ENCODE measurements around the gene C9orf43.
A peak's percentile ranks its signal among the peaks of the same experiment; 100 is the strongest.
"Not testable (repeated sequence)": the region's sequence is repeated elsewhere in the genome, so short reads cannot be mapped to it uniquely, and the experiment has no call there.

Gene C9orf43

GRCh38 chr9:113391917-113392316 is 18.6 kb upstream of the C9orf43 start:
- no peaks in the 10 kb centered on the region; the same call in 1 of the 2 replicates for H3K36me3 ChIP-seq (ENCODE audit: insufficient read depth, low read length)
- no peaks in the 10 kb centered on the region for H3K4me1 ChIP-seq (ENCODE audit: insufficient read depth, low read length)
- no peak overlapping the region for H3K9ac ChIP-seq (ENCODE audit: low read depth, low read length)
- no peaks in the 10 kb centered on the region for H3K9me3 ChIP-seq (ENCODE audit: control insufficient read depth, insufficient read depth, low read length)

- H3K9ac ChIP-seq (ENCODE audit: low read depth, low read length), result no peak overlapping the region
- H3K4me1 ChIP-seq (ENCODE audit: insufficient read depth, low read length), result no peaks in the 10 kb centered on the region
- no peaks in the 10 kb centered on the region; the same call in 1 of the 2 replicates for H3K36me3 ChIP-seq (ENCODE audit: insufficient read depth, low read length)
- H3K9me3 ChIP-seq (ENCODE audit: control insufficient read depth, insufficient read depth, low read length), result no peaks in the 10 kb centered on the region
These were observed 17.3 kb upstream of the C9orf43 start for GRCh38 chr9:113393281-113393680.

- H3K9me3 ChIP-seq (ENCODE audit: control insufficient read depth, insufficient read depth, low read length), result no peaks in the 10 kb centered on the region
- H3K36me3 ChIP-seq (ENCODE audit: insufficient read depth, low read length), result no peaks in the 10 kb centered on the region; the same call in 1 of the 2 replicates
- H3K9ac ChIP-seq (ENCODE audit: low read depth, low read length), result no peak overlapping the region
- H3K4me1 ChIP-seq (ENCODE audit: insufficient read depth, low read length), result no peaks in the 10 kb centered on the region
These were observed 15.3 kb upstream of the C9orf43 start for GRCh38 chr9:113395000-113395861.

- no peaks in the 10 kb centered on the region for H3K4me1 ChIP-seq (ENCODE audit: insufficient read depth, low read length)
- no peak overlapping the region for H3K9ac ChIP-seq (ENCODE audit: low read depth, low read length)
These were observed 13.3 kb upstream of the C9orf43 start for GRCh38 chr9:113397203-113397631.

GRCh38 chr9:113398796-113399195 is 11.8 kb upstream of the C9orf43 start:
- Histone ChIP-seq H3K36me3 (ENCODE audit: insufficient read depth, low read length) (no peaks in the 10 kb centered on the region), H3K9ac (ENCODE audit: low read depth, low read length) (no peak overlapping the region), H3K9me3 (ENCODE audit: control insufficient read depth, insufficient read depth, low read length) (no peaks in the 10 kb centered on the region; the same call in 1 of the 2 replicates), H3K4me1 (ENCODE audit: insufficient read depth, low read length) (no peaks in the 10 kb centered on the region)

More at GRCh38 chr9:113397203-113397631, 13.3 kb upstream of the C9orf43 start:
- H3K9me3 ChIP-seq (ENCODE audit: control insufficient read depth, insufficient read depth, low read length), result no peaks in the 10 kb centered on the region
- no peaks in the 10 kb centered on the region for H3K36me3 ChIP-seq (ENCODE audit: insufficient read depth, low read length)

- Histone ChIP-seq H3K9ac (ENCODE audit: low read depth, low read length) (no peak overlapping the region; the same call in 1 of the 2 replicates), H3K4me1 (ENCODE audit: insufficient read depth, low read length) (no peaks in the 10 kb centered on the region), H3K9me3 (ENCODE audit: control insufficient read depth, insufficient read depth, low read length) (no peaks in the 10 kb centered on the region; the same call in 1 of the 2 replicates), H3K36me3 (ENCODE audit: insufficient read depth, low read length) (no peaks in the 10 kb centered on the region)
These were observed 10.8 kb upstream of the C9orf43 start for GRCh38 chr9:113399646-113400200.

- Histone ChIP-seq H3K4me1 (ENCODE audit: insufficient read depth, low read length) (no peaks in the 10 kb centered on the region), H3K36me3 (ENCODE audit: insufficient read depth, low read length) (no peaks in the 10 kb centered on the region), H3K9me3 (ENCODE audit: control insufficient read depth, insufficient read depth, low read length) (no peaks in the 10 kb centered on the region; the same call in 1 of the 2 replicates)
These were observed 9.3 kb upstream of the C9orf43 start, which contains the start of gene ALAD for GRCh38 chr9:113401027-113401792. Gene ALAD, minus strand, starts transcription at chr9:113401284. Its CDS starts 7,725 bp downstream, at chr9:113393559.

GRCh38 chr9:113403646-113404045 is 6.9 kb upstream of the C9orf43 start:
- Histone ChIP-seq H3K4me1 (ENCODE audit: insufficient read depth, low read length) (no peaks in the 10 kb centered on the region), H3K36me3 (ENCODE audit: insufficient read depth, low read length) (peaks cover 8% of the 10 kb centered on the region; the same call in 1 of the 2 replicates), H3K9ac (ENCODE audit: low read depth, low read length) (no peak overlapping the region), H3K9me3 (ENCODE audit: control insufficient read depth, insufficient read depth, low read length) (no peaks in the 10 kb centered on the region; the same call in 1 of the 2 replicates)

More at GRCh38 chr9:113401027-113401792, 9.3 kb upstream of the C9orf43 start, which contains the start of gene ALAD:
- peak within 1 kb of the TSS; percentile 80 for H3K9ac ChIP-seq (ENCODE audit: low read depth, low read length)

GRCh38 chr9:113406353-113406752 is 4.2 kb upstream of the C9orf43 start:
- H3K9ac ChIP-seq (ENCODE audit: low read depth, low read length); H3K4me1 ChIP-seq (ENCODE audit: insufficient read depth, low read length); H3K9me3 ChIP-seq (ENCODE audit: control insufficient read depth, insufficient read depth, low read length); H3K36me3 ChIP-seq (ENCODE audit: insufficient read depth, low read length): not testable (repeated sequence)

- H3K9ac ChIP-seq (ENCODE audit: low read depth, low read length); H3K36me3 ChIP-seq (ENCODE audit: insufficient read depth, low read length); H3K4me1 ChIP-seq (ENCODE audit: insufficient read depth, low read length); H3K9me3 ChIP-seq (ENCODE audit: control insufficient read depth, insufficient read depth, low read length): not testable (repeated sequence)
These were observed 3.6 kb upstream of the C9orf43 start for GRCh38 chr9:113406873-113407511.

GRCh38 chr9:113409481-113409880 is 1.1 kb upstream of the C9orf43 start:
- Histone ChIP-seq H3K4me1 (ENCODE audit: insufficient read depth, low read length) (no peaks in the 10 kb centered on the region), H3K9ac (ENCODE audit: low read depth, low read length) (peak overlapping the region; percentile 96), H3K36me3 (ENCODE audit: insufficient read depth, low read length) (peaks cover 8% of the 10 kb centered on the region; the same call in 1 of the 2 replicates), H3K9me3 (ENCODE audit: control insufficient read depth, insufficient read depth, low read length) (no peaks in the 10 kb centered on the region)

GRCh38 chr9:113409883-113410206 is 702 bp upstream of the C9orf43 start:
- no peaks in the 10 kb centered on the region for H3K4me1 ChIP-seq (ENCODE audit: insufficient read depth, low read length)

GRCh38 chr9:113416149-113416721 is 5.7 kb downstream of the C9orf43 start:
- no peaks in the 10 kb centered on the region for H3K36me3 ChIP-seq (ENCODE audit: insufficient read depth, low read length)
- H3K9ac ChIP-seq (ENCODE audit: low read depth, low read length), result no peak overlapping the region
- H3K4me1 ChIP-seq (ENCODE audit: insufficient read depth, low read length), result no peaks in the 10 kb centered on the region
- H3K9me3 ChIP-seq (ENCODE audit: control insufficient read depth, insufficient read depth, low read length), result no peaks in the 10 kb centered on the region

More at GRCh38 chr9:113409883-113410206, 702 bp upstream of the C9orf43 start:
- H3K36me3 ChIP-seq (ENCODE audit: insufficient read depth, low read length), result peaks cover 8% of the 10 kb centered on the region; the same call in 1 of the 2 replicates
- peak overlapping the region; percentile 96 for H3K9ac ChIP-seq (ENCODE audit: low read depth, low read length)
- H3K9me3 ChIP-seq (ENCODE audit: control insufficient read depth, insufficient read depth, low read length), result no peaks in the 10 kb centered on the region

Data from ES-I3 (cell line).